HCT116 (cell line): ENCODE measurements around the gene LTO1.

Experiments
- CEBPB ChIP-seq: IDR thresholded peaks from 2 replicates; pipeline ENCODE4 v1.6.1; 2012; ENCODE audit warnings: low read depth
- EGR1 ChIP-seq: IDR thresholded peaks from 2 replicates; pipeline ENCODE4 v1.6.1; 2012; ENCODE audit warnings: low read depth
- EZH2 ChIP-seq: fragments of 200-600 bp; sonication (generic); IDR thresholded peaks from 2 replicates; pipeline ENCODE4 v1.6.1; 2017; ENCODE audit warnings: antibody characterized with exemption, mixed run types
- EZH2phosphoT487 ChIP-seq: fragments of 200-600 bp; IDR thresholded peaks from 2 replicates; pipeline ENCODE4 v1.6.1; 2018; ENCODE audit warnings: antibody characterized with exemption, borderline replicate concordance
- JUND ChIP-seq: IDR thresholded peaks from 2 replicates; pipeline ENCODE4 v1.6.1; 2012
- POLR2A ChIP-seq: IDR thresholded peaks from 2 replicates; pipeline ENCODE4 v1.7.0; 2011; ENCODE audit warnings: borderline replicate concordance; ENCODE audit not compliant: insufficient read depth, insufficient read length; ENCODE audit errors: extremely low read depth
- POLR2AphosphoS5 ChIP-seq: IDR thresholded peaks from 2 replicates; pipeline ENCODE4 v1.6.1; 2011; ENCODE audit warnings: mild to moderate bottlenecking, low read depth, low read length, moderate library complexity
- RAD21 ChIP-seq: IDR thresholded peaks from 2 replicates; pipeline ENCODE4 v1.6.1; 2012; ENCODE audit warnings: low read depth, mild to moderate bottlenecking
- ZNF274 ChIP-seq: fragments of 200-500 bp; sonication (Bioruptor generic); IDR thresholded peaks from 2 replicates; pipeline ENCODE4 v1.6.1; 2014; ENCODE audit warnings: mild to moderate bottlenecking, low read depth, low read length, inconsistent platforms
- TF ChIP-seq, protein P1 (sequence below): IDR thresholded peaks from 2 replicates; pipeline ENCODE4 v1.6.1; 2012; ENCODE audit warnings: low read depth
- TF ChIP-seq, protein P2 (sequence below), 3 experiments: fragments of 200-600 bp in 1 of 3; sonication (generic) in 1 of 3; IDR thresholded peaks in 2 of 3; conservative IDR thresholded peaks in 1 of 3; 2 replicates each; pipeline ENCODE4 v1.5.1; 2012 to 2017; ENCODE audit warnings: low read depth in 2 of 3, low read length in 2 of 3, antibody characterized with exemption in 1 of 3, borderline replicate concordance in 1 of 3, control low read depth in 1 of 3, mild to moderate bottlenecking in 1 of 3, mixed read lengths in 1 of 3, mixed run types in 1 of 3, moderate library complexity in 1 of 3; ENCODE audit not compliant: insufficient read depth in 1 of 3
- TF ChIP-seq, protein P3 (sequence below): IDR thresholded peaks from 2 replicates; pipeline ENCODE4 v1.6.1; 2012

DNA sequence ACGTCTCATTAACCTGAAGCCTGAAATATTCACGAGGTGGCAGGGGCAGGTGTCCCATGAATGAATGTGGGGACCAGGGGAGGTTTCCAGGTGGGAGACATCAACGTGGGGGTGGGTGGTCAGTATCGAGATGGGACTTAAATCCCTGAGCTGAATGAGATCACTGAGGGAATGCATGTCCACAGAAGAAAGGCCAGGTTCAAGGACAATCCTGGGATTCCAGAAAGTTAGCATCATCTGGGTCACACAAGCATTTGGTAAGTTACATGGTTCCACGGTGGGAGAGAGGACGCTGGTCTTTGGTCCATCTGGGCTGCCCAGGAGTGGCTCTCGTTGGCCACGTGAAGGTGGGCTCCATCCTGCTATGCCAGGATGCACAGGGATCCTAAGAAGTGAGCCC, 56.9 kb downstream of the LTO1 start:
- TF ChIP-seq, protein P1, sequence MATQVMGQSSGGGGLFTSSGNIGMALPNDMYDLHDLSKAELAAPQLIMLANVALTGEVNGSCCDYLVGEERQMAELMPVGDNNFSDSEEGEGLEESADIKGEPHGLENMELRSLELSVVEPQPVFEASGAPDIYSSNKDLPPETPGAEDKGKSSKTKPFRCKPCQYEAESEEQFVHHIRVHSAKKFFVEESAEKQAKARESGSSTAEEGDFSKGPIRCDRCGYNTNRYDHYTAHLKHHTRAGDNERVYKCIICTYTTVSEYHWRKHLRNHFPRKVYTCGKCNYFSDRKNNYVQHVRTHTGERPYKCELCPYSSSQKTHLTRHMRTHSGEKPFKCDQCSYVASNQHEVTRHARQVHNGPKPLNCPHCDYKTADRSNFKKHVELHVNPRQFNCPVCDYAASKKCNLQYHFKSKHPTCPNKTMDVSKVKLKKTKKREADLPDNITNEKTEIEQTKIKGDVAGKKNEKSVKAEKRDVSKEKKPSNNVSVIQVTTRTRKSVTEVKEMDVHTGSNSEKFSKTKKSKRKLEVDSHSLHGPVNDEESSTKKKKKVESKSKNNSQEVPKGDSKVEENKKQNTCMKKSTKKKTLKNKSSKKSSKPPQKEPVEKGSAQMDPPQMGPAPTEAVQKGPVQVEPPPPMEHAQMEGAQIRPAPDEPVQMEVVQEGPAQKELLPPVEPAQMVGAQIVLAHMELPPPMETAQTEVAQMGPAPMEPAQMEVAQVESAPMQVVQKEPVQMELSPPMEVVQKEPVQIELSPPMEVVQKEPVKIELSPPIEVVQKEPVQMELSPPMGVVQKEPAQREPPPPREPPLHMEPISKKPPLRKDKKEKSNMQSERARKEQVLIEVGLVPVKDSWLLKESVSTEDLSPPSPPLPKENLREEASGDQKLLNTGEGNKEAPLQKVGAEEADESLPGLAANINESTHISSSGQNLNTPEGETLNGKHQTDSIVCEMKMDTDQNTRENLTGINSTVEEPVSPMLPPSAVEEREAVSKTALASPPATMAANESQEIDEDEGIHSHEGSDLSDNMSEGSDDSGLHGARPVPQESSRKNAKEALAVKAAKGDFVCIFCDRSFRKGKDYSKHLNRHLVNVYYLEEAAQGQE = no peak
- no peak for TF ChIP-seq POLR2A
- TF ChIP-seq POLR2AphosphoS5 = no peak
- TF ChIP-seq EZH2 = no peak
- TF ChIP-seq, protein P2, sequence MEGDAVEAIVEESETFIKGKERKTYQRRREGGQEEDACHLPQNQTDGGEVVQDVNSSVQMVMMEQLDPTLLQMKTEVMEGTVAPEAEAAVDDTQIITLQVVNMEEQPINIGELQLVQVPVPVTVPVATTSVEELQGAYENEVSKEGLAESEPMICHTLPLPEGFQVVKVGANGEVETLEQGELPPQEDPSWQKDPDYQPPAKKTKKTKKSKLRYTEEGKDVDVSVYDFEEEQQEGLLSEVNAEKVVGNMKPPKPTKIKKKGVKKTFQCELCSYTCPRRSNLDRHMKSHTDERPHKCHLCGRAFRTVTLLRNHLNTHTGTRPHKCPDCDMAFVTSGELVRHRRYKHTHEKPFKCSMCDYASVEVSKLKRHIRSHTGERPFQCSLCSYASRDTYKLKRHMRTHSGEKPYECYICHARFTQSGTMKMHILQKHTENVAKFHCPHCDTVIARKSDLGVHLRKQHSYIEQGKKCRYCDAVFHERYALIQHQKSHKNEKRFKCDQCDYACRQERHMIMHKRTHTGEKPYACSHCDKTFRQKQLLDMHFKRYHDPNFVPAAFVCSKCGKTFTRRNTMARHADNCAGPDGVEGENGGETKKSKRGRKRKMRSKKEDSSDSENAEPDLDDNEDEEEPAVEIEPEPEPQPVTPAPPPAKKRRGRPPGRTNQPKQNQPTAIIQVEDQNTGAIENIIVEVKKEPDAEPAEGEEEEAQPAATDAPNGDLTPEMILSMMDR (IDR thresholded peaks at IDR 0.05 in 2 of 3, conservative IDR thresholded peaks at IDR 0.05 in 1 of 3; ENCODE audit: borderline replicate concordance in 1 of 3, insufficient read depth in 1 of 3, low read depth in 2 of 3, low read length in 2 of 3) = no peak
- no peak for TF ChIP-seq ZNF274
- no peak for TF ChIP-seq JUND
- TF ChIP-seq CEBPB = no peak
- TF ChIP-seq RAD21 = no peak
- TF ChIP-seq, protein P3, sequence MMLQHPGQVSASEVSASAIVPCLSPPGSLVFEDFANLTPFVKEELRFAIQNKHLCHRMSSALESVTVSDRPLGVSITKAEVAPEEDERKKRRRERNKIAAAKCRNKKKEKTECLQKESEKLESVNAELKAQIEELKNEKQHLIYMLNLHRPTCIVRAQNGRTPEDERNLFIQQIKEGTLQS = no peak
- no peak for TF ChIP-seq EGR1
- TF ChIP-seq EZH2phosphoT487 = no peak
